ENCODE measurements around the gene ICAM2. TPM values are rescaled to one million over a fixed set of nuclear protein-coding genes. Genes with fewer than 3 reads are reported as not detected.

Gene ICAM2
- polyA plus RNA-seq = 10 to 100 TPM in 3 of 4 donors, 1 to 10 TPM in 1; 4.5 to 40.1 (median 12.4) TPM
- long read RNA-seq, donor 1 = 0 reads
- long read RNA-seq, donor 2, partial matches to known transcripts = 0 of 2 reads
- long read RNA-seq, donor 2, other reads (novel, unspliced or antisense) = 0 of 2 reads
- long read RNA-seq, donor 3, transcript ICAM2-208 (5 exons, 1,103 nt) = major isoform, 5 of 11 reads
- long read RNA-seq, donor 3, partial matches to known transcripts = 0 of 11 reads
- long read RNA-seq, donor 3, other reads (novel, unspliced or antisense) = 0 of 11 reads
- long read RNA-seq, donor 4 = 0 reads
- long read RNA-seq, donor 5 = 0 reads
- long read RNA-seq, donor 6, partial matches to known transcripts = 0 of 4 reads
- long read RNA-seq, donor 6, other reads (novel, unspliced or antisense) = 0 of 4 reads
- long read RNA-seq, donor 7, transcript ICAM2-203 (4 exons, 1,221 nt) = major isoform, 18 of 32 reads
- long read RNA-seq, donor 7, transcript ICAM2-208 (5 exons, 1,103 nt) = minor isoform, 13 of 32 reads
- long read RNA-seq, donor 7, partial matches to known transcripts = 0 of 32 reads
- long read RNA-seq, donor 7, other reads (novel, unspliced or antisense) = 0 of 32 reads
- long read RNA-seq, donor 8, partial matches to known transcripts = 0 of 4 reads
- long read RNA-seq, donor 8, other reads (novel, unspliced or antisense) = 0 of 4 reads
- long read RNA-seq, donor 9, partial matches to known transcripts = 0 of 5 reads
- long read RNA-seq, donor 9, other reads (novel, unspliced or antisense) = 0 of 5 reads
- long read RNA-seq, donor 10, transcript ICAM2-208 (5 exons, 1,103 nt) = major isoform, 10 of 17 reads
- long read RNA-seq, donor 10, transcript ICAM2-203 (4 exons, 1,221 nt) = minor isoform, 6 of 17 reads
- long read RNA-seq, donor 10, partial matches to known transcripts = 0 of 17 reads
- long read RNA-seq, donor 10, other reads (novel, unspliced or antisense) = 0 of 17 reads

- WGBS, 3 donors = 18 to 19% (median 18%) methylated on average over 23 of the region's 23 CpGs
- no peaks in the 10 kb centered on the region for H3K27me3 ChIP-seq (ENCODE audit: control insufficient read depth in 3 of 3, insufficient read depth in 3 of 3, low read length in 3 of 3)
- peak within 1 kb of the TSS; percentile 39 to 92 (median 62) for H3K27ac ChIP-seq (ENCODE audit: low read depth in 1 of 3, low read length in 2 of 3)
- H3K4me3 ChIP-seq (ENCODE audit: low read depth in 1 of 3, low read length in 3 of 3) = peak within 1 kb of the TSS; percentile 6 to 39 (median 38)
- DNase-seq (peak; percentile 65 to 78), FAIRE-seq (no peak)
- no peaks in the 10 kb centered on the region for H3K9me3 ChIP-seq (ENCODE audit: control insufficient read depth in 2 of 2, insufficient read depth in 1 of 2, low read depth in 1 of 2, low read length in 1 of 2)
- H3K4me1 ChIP-seq (ENCODE audit: control insufficient read depth in 3 of 3, insufficient read depth in 2 of 3, low read depth in 1 of 3, low read length in 2 of 3) = peaks cover 0 to 8% (median 3%) of the 10 kb centered on the region in 3 donors
- no peaks in the 10 kb centered on the region for H3K36me3 ChIP-seq (ENCODE audit: control insufficient read depth in 3 of 3, insufficient read depth in 2 of 3, low read depth in 1 of 3, low read length in 3 of 3)
Observed at GRCh38 chr17:64020056-64020766, at the start of gene ICAM2. TSS of gene ICAM2 (minus strand) at chr17:64020633. CDS start at chr17:64006691, 13,942 bp downstream.

- 95 to 99% (median 99%) methylated on average over 3 of the region's 3 CpGs for WGBS, 3 donors
- peaks cover 0 to 17% (median 9%) of the 10 kb centered on the region in 3 donors for H3K4me1 ChIP-seq (ENCODE audit: control insufficient read depth in 3 of 3, insufficient read depth in 2 of 3, low read depth in 1 of 3, low read length in 2 of 3)
- peaks cover 16 to 44% (median 31%) of the 10 kb centered on the region in 3 donors for H3K36me3 ChIP-seq (ENCODE audit: control insufficient read depth in 3 of 3, insufficient read depth in 2 of 3, low read depth in 1 of 3, low read length in 3 of 3)
Observed at GRCh38 chr17:64070213-64070612, 49.8 kb upstream of the ICAM2 start.

GRCh38 chr17:64069143-64069542 is 48.7 kb upstream of the ICAM2 start:
- WGBS, 3 donors = 96 to 100% (median 100%) methylated on average over 1 of the region's 1 CpG
- H3K27me3 ChIP-seq (ENCODE audit: control insufficient read depth in 3 of 3, insufficient read depth in 3 of 3, low read length in 3 of 3) = no peaks in the 10 kb centered on the region
- no peak for DNase-seq
- H3K27ac ChIP-seq (ENCODE audit: low read depth in 1 of 3, low read length in 2 of 3) = no peak overlapping the region
- H3K36me3 ChIP-seq (ENCODE audit: control insufficient read depth in 3 of 3, insufficient read depth in 2 of 3, low read depth in 1 of 3, low read length in 3 of 3) = peaks cover 16 to 48% (median 31%) of the 10 kb centered on the region in 3 donors
- FAIRE-seq = no peak
- H3K9me3 ChIP-seq (ENCODE audit: control insufficient read depth in 2 of 2, insufficient read depth in 1 of 2, low read depth in 1 of 2, low read length in 1 of 2) = peaks cover 0 to 21% of the 10 kb centered on the region in 2 donors
- H3K4me3 ChIP-seq (ENCODE audit: low read depth in 1 of 3, low read length in 3 of 3) = no peak overlapping the region
- peaks cover 0 to 17% (median under 1%) of the 10 kb centered on the region in 3 donors for H3K4me1 ChIP-seq (ENCODE audit: control insufficient read depth in 3 of 3, insufficient read depth in 2 of 3, low read depth in 1 of 3, low read length in 2 of 3)

More at GRCh38 chr17:64070213-64070612, 49.8 kb upstream of the ICAM2 start:
- Histone ChIP-seq H3K4me3 (ENCODE audit: low read depth in 1 of 3, low read length in 3 of 3) (no peak overlapping the region), H3K27ac (ENCODE audit: low read depth in 1 of 3, low read length in 2 of 3) (no peak overlapping the region), H3K9me3 (ENCODE audit: control insufficient read depth in 2 of 2, insufficient read depth in 1 of 2, low read depth in 1 of 2, low read length in 1 of 2) (peaks cover 0 to 21% of the 10 kb centered on the region in 2 donors), H3K27me3 (ENCODE audit: control insufficient read depth in 3 of 3, insufficient read depth in 3 of 3, low read length in 3 of 3) (no peaks in the 10 kb centered on the region)
- no peak for DNase-seq
- no peak for FAIRE-seq

- no peaks in the 10 kb centered on the region for H3K27me3 ChIP-seq (ENCODE audit: control insufficient read depth in 3 of 3, insufficient read depth in 3 of 3, low read length in 3 of 3)
- 76 to 91% (median 86%) methylated on average over 3 of the region's 3 CpGs for WGBS, 3 donors
- H3K36me3 ChIP-seq (ENCODE audit: control insufficient read depth in 3 of 3, insufficient read depth in 2 of 3, low read depth in 1 of 3, low read length in 3 of 3) = peaks cover 15 to 52% (median 28%) of the 10 kb centered on the region in 3 donors
- FAIRE-seq (no peak), DNase-seq (no peak)
- peak overlapping the region in 1 of 3 donors; percentile 40 for H3K27ac ChIP-seq (ENCODE audit: low read depth in 1 of 3, low read length in 2 of 3)
- no peak overlapping the region for H3K4me3 ChIP-seq (ENCODE audit: low read depth in 1 of 3, low read length in 3 of 3)
- H3K9me3 ChIP-seq (ENCODE audit: control insufficient read depth in 2 of 2, insufficient read depth in 1 of 2, low read depth in 1 of 2, low read length in 1 of 2) = peaks cover 0 to 21% of the 10 kb centered on the region in 2 donors
- H3K4me1 ChIP-seq (ENCODE audit: control insufficient read depth in 3 of 3, insufficient read depth in 2 of 3, low read depth in 1 of 3, low read length in 2 of 3) = peaks cover 3 to 23% (median 5%) of the 10 kb centered on the region in 3 donors
Observed at GRCh38 chr17:64067657-64068056, 47.2 kb upstream of the ICAM2 start.

GRCh38 chr17:64066716-64067115 is 46.3 kb upstream of the ICAM2 start:
- peaks cover 12 to 54% (median 25%) of the 10 kb centered on the region in 3 donors for H3K36me3 ChIP-seq (ENCODE audit: control insufficient read depth in 3 of 3, insufficient read depth in 2 of 3, low read depth in 1 of 3, low read length in 3 of 3)
- H3K27ac ChIP-seq (ENCODE audit: low read depth in 1 of 3, low read length in 2 of 3) = peak overlapping the region in 2 of 3 donors; percentile 22 to 56
- H3K4me1 ChIP-seq (ENCODE audit: control insufficient read depth in 3 of 3, insufficient read depth in 2 of 3, low read depth in 1 of 3, low read length in 2 of 3) = peaks cover 3 to 23% (median 5%) of the 10 kb centered on the region in 3 donors
- no peak for FAIRE-seq
- H3K9me3 ChIP-seq (ENCODE audit: control insufficient read depth in 2 of 2, insufficient read depth in 1 of 2, low read depth in 1 of 2, low read length in 1 of 2) = peaks cover 0 to 21% of the 10 kb centered on the region in 2 donors
- no peaks in the 10 kb centered on the region for H3K27me3 ChIP-seq (ENCODE audit: control insufficient read depth in 3 of 3, insufficient read depth in 3 of 3, low read length in 3 of 3)
- 82 to 94% (median 93%) methylated on average over 7 of the region's 7 CpGs for WGBS, 3 donors
- DNase-seq = peak in 1 of 2 donors; percentile 57
- H3K4me3 ChIP-seq (ENCODE audit: low read depth in 1 of 3, low read length in 3 of 3) = peak overlapping the region in 1 of 3 donors; percentile 3

- Histone ChIP-seq H3K4me3 (ENCODE audit: low read depth in 1 of 3, low read length in 3 of 3) (no peak overlapping the region), H3K27me3 (ENCODE audit: control insufficient read depth in 3 of 3, insufficient read depth in 3 of 3, low read length in 3 of 3) (no peaks in the 10 kb centered on the region), H3K4me1 (ENCODE audit: control insufficient read depth in 3 of 3, insufficient read depth in 2 of 3, low read depth in 1 of 3, low read length in 2 of 3) (peaks cover 5 to 27% (median 8%) of the 10 kb centered on the region in 3 donors), H3K9me3 (ENCODE audit: control insufficient read depth in 2 of 2, insufficient read depth in 1 of 2, low read depth in 1 of 2, low read length in 1 of 2) (peaks cover 0 to 18% of the 10 kb centered on the region in 2 donors), H3K27ac (ENCODE audit: low read depth in 1 of 3, low read length in 2 of 3) (peak overlapping the region in 2 of 3 donors; percentile 48 to 92), H3K36me3 (ENCODE audit: control insufficient read depth in 3 of 3, insufficient read depth in 2 of 3, low read depth in 1 of 3, low read length in 3 of 3) (peaks cover 12 to 49% (median 16%) of the 10 kb centered on the region in 3 donors)
- 84 to 86% (median 86%) methylated on average over 8 of the region's 8 CpGs for WGBS, 3 donors
- DNase-seq (no peak), FAIRE-seq (no peak)
Observed at GRCh38 chr17:64065161-64065560, 44.7 kb upstream of the ICAM2 start.

- Histone ChIP-seq H3K4me3 (ENCODE audit: low read depth in 1 of 3, low read length in 3 of 3) (peak overlapping the region in 1 of 3 donors; percentile 14), H3K9me3 (ENCODE audit: control insufficient read depth in 2 of 2, insufficient read depth in 1 of 2, low read depth in 1 of 2, low read length in 1 of 2) (peaks cover 0 to 9% of the 10 kb centered on the region in 2 donors), H3K4me1 (ENCODE audit: control insufficient read depth in 3 of 3, insufficient read depth in 2 of 3, low read depth in 1 of 3, low read length in 2 of 3) (peaks cover 5 to 31% (median 11%) of the 10 kb centered on the region in 3 donors), H3K36me3 (ENCODE audit: control insufficient read depth in 3 of 3, insufficient read depth in 2 of 3, low read depth in 1 of 3, low read length in 3 of 3) (peaks cover 7 to 52% (median 10%) of the 10 kb centered on the region in 3 donors), H3K27ac (ENCODE audit: low read depth in 1 of 3, low read length in 2 of 3) (peak overlapping the region; percentile 91 to 93 (median 92)), H3K27me3 (ENCODE audit: control insufficient read depth in 3 of 3, insufficient read depth in 3 of 3, low read length in 3 of 3) (no peaks in the 10 kb centered on the region)
- peak; percentile 93 to 96 for DNase-seq
- WGBS, 3 donors = 13 to 65% (median 35%) methylated on average over 9 of the region's 9 CpGs
- FAIRE-seq = no peak
Observed at GRCh38 chr17:64064331-64064730, 43.9 kb upstream of the ICAM2 start.
